ENCODE results near the gene CNST.

DNA sequence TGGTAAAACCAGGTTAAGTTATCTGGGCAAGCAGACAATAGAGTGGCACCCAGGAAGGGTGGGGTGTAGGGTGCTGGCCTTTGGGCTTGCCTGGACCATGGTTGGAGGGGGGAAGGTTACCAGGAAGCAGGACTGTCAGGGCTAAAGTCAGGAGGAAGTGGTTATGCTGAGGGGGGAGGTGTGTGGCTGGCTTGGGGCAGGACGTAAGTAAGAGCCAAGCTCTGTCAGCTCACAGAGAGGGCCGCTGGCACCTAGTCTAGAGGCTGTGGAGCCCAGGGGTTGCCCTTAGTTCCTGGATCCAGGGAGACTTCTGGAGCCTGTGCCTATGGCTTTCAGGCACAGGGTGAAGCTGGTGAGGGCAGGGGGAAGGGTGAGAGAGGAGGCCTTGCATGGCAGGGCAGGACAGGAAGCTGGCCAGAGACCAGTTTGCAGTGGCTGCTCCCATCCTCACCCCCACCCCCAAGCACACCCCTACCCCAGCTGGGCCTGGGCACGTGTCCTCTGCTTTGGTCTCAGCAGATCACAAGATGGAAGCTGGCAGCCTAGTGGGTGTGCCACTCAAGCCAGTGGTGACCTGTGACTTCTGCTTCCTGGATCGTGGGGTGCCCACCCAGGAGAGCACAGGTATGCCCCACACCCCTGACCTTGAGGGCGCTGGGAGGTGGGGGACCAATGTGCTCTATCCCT, 38.7 kb upstream of the CNST start:
- TF ChIP-seq, protein P1, sequence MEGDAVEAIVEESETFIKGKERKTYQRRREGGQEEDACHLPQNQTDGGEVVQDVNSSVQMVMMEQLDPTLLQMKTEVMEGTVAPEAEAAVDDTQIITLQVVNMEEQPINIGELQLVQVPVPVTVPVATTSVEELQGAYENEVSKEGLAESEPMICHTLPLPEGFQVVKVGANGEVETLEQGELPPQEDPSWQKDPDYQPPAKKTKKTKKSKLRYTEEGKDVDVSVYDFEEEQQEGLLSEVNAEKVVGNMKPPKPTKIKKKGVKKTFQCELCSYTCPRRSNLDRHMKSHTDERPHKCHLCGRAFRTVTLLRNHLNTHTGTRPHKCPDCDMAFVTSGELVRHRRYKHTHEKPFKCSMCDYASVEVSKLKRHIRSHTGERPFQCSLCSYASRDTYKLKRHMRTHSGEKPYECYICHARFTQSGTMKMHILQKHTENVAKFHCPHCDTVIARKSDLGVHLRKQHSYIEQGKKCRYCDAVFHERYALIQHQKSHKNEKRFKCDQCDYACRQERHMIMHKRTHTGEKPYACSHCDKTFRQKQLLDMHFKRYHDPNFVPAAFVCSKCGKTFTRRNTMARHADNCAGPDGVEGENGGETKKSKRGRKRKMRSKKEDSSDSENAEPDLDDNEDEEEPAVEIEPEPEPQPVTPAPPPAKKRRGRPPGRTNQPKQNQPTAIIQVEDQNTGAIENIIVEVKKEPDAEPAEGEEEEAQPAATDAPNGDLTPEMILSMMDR (IDR thresholded peaks at IDR 0.05): no peak
- no peak for TF ChIP-seq EZH2 (IDR thresholded peaks at IDR 0.05)
- no peak for TF ChIP-seq EZH2phosphoT487 (IDR thresholded peaks at IDR 0.05)

All from neural progenitor cell (in vitro differentiated cells).